ENCODE data around the gene DNAJC25.
"Not testable (repeated sequence)": the region's sequence is repeated elsewhere in the genome, so short reads cannot be mapped to it uniquely, and the experiment has no call there.

The DNAJC25 gene

GRCh38 chr9:111628411-111628810 lies 2.7 kb upstream of the DNAJC25 start:
- DNase-seq: no peak

- DNase-seq: no peak
Measured at GRCh38 chr9:111630182-111630963, 761 bp upstream of the DNAJC25 start.

GRCh38 chr9:111630964-111631213 lies 245 bp upstream of the DNAJC25 start:
- DNase-seq: no peak

- DNase-seq: peak; percentile 7
Measured at GRCh38 chr9:111632060-111632459, 926 bp downstream of the DNAJC25 start.

GRCh38 chr9:111632695-111633388 lies 1.7 kb downstream of the DNAJC25 start:
- no peak for DNase-seq

DNA sequence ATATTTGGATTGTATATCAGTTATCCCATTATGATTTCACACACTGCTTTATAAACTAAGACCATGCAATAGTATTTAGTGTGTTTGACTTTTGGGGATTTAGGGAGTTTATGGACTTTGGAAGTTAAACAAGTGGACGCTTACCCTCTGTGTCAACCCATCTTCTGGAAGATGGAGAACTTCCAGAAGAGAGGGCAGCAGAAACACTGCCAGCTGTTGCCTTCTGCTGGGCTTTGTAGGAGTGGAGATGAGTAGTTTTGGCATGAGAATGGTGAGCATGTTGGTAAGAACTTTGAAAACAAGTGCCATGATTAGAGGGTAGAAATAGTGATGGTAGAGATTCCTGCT lies 2.2 kb downstream of the DNAJC25 start:
- no peak for DNase-seq

DNA sequence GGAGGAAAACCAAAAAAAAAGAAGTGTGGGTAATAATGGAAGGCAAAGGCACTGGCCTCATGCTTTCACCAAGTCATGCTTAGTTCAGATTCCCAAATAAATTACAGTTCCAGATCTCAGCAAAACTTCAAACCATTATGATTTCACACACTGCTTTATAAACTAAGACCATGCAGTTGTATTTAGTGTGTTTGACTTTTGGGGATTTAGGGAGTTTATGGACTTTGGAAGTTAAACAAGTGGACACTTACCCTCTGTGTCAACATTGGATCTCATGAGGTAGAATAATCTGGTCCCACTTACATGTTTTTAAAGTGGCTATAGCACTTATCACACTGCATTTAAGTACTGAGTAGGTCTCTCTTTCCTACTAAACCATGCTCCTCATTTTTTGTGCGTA lies 3.7 kb downstream of the DNAJC25 start:
- DNase-seq: no peak

DNA sequence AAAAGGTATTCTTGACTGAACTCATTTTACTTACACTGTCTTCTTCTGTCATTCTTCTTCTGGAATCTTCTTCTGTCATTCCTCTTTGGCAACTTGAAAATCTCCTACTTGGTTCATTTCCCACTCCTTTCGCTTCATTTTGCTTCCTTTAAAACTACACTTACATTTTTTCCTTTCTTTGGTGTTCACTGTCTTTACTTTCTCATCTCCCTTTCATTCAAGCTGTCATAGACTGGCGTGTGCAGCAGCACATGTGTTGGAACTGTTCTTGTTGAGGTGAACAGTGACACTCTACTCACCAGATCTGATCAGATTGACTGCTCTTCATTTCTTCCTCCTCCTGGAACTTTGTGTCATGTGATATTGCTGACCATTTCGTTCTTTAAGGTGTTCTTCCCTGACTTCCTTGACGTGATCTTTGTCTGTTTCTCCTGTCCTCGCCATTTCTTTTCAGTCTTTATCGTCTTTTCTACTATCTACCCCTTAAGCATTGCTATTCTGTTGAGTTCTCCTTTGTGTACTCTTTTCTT lies 6.4 kb downstream of the DNAJC25 start:
- no peak for DNase-seq

- no peak for DNase-seq
Measured at GRCh38 chr9:111644195-111644772, 13.2 kb downstream of the DNAJC25 start.

DNA sequence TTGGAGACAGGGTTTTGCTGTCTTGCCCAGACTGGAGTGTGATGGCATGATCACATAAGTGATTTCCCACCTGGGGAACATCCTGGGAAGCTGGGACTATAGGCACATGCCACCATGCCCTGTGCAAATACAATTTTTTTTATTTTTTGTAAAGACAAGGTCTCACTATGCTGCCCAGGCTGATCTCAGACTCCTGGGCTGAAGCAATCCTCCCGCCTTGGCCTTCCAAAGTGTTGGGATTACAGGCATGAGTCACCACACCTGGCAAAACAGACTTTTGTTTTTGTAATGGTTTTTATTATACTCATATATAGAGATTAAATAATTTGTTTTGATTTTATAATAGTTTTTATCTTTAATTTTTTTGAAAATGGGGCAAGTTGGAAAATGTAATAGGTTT lies 14.7 kb downstream of the DNAJC25 start:
- no peak for DNase-seq

DNA sequence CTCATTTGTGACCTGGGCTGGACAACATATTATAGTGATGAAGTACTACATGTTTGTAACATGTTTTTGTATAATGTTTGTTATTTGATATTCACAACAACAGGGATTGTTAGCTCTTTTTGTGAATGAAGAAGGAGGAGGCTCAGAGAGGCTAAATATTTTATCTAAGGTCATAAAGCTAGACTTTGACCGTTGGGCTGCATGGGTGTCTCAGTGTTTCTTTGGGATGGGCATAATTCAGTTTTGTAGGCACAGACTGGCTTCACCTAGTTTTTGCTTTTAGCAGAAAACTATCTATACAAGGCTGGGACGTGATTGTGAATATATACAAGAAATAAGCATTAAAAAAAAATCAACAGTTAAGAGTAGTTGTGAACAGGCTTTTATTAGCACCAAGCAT lies 15.3 kb downstream of the DNAJC25 start:
- DNase-seq: no peak

- no peak for DNase-seq
Measured at GRCh38 chr9:111648066-111648465, 16.9 kb downstream of the DNAJC25 start.

DNA sequence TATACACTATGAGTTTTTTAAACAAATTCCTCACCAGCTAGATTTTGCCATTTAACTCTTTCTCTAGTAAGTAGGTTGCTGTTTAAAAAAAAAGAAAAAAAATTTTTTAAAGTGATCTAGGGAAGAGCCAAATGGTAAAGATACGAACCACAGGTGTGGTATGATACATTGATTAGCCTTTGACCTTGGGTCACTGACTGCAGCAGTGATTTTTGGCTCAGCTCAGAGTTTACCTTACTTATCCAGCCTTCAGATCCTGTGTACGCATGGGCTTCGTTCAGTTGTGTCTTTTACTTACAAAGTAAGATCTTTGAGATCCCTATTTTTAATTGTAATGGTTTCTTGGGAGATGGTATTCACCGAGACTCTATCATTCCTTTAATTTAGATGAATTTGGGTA lies 17.9 kb downstream of the DNAJC25 start:
- DNase-seq: no peak

GRCh38 chr9:111657051-111657450 lies 25.9 kb downstream of the DNAJC25 start:
- DNase-seq: no peak

DNA sequence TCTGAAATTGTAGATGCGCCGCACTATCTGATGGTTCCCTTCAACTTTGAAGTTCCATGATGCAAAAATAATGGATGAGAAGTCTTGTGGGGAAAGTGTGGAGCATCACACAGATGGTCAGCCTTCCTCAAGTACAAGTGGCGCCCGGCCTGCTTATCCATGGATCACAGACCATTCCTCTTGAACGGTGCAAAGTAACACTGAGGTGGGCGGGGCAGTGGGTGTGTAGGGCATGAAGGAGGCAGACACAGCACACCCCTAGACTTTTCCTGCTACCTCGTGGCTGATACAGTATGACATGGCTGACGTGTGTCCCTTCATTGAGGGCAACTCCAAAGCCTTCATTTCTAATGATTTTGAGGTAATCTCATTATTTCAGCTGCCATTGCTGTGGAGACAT lies 27.8 kb downstream of the DNAJC25 start:
- DNase-seq: no peak

DNA sequence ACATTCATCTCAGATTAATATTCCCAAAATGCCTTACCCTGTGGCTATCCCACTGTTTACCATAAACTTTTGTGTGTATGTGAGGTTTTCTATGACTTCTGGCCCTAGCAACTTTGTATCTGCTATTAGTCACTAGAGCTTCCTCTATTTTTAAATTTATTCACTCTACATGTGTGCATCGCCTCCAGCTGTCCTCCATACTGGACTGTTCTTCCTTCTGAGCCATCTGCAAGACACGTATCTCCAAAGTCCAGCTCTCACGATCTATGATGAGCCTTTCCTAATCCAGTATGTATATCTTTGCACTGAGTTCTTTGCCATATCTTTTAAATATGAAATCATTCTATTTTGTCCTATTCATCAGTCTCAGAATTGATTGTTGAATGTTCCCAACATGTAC lies 28.6 kb downstream of the DNAJC25 start:
- no peak for DNase-seq

DNA sequence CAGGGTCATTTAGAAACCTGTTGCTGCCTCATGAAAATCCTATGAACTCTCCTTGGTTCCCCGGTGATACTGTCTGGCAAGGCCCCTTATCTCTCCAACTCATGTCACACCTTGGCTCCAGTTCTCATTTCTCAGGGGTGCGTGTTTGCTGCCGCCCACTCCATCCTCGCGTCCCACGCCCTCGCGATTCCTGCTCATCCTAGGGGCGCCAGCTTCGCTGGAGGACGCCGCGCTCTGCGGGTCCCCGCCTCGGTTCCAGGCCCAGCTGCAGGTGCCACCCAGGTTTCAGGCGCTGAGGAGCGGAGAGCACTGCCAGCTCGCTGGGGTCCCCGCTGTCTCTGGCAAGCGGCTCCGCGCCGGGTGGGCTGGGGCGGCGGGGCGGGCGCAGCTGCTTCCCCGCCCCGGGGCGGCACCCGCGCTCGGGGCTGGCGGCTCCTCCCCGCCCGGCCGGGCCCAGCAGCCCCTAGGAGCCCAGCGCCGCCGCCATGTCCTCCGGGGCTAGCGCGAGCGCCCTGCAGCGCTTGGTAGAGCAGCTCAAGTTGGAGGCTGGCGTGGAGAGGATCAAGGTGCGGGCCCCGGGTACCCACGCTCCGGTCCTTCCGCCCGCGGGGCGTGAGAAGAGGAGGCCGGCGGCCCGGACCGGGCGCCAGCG lies 30.1 kb downstream of the DNAJC25 start, which contains the start of gene GNG10:
Gene GNG10, plus strand, starts transcription at position 456 of the 652 bp plus-strand sequence. Its CDS starts 30 bp downstream, at position 486.
- DNase-seq: no peak

GRCh38 chr9:111661802-111662521 lies 30.8 kb downstream of the DNAJC25 start:
- peak; percentile 8 for DNase-seq

GRCh38 chr9:111662576-111663300 lies 31.6 kb downstream of the DNAJC25 start:
- DNase-seq: peak; percentile 3

GRCh38 chr9:111663301-111663823 lies 32.2 kb downstream of the DNAJC25 start:
- DNase-seq: no peak

DNA sequence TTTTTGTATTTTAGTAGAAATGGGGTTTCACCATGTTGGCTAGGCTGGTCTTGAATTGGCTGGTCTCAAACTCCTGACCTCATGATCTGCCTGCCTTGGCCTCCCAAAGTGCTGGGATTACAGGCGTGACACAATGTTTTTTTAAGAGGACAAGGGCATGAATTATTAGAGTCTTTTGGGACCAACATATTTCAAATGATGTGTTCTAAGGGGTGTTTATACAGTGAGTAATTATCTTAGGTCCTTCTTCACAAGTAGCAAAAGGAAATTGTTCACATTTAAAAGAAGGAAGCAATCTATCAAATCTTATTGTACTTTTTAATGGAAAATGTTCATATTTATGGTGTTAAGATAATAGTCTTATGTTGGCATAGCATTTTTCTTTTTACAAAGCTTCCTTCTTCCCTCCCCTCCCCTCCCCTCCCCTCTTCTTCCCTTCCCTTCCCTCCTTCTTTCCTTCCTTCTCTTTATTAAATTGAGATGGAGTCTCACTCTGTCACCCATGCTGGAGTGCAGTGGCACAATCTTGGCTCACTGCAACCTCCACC lies 37.0 kb downstream of the DNAJC25 start:
- no peak for DNase-seq

GRCh38 chr9:111668601-111669000 lies 37.5 kb downstream of the DNAJC25 start:
- not testable (repeated sequence) for DNase-seq

Measured in GF-D8 (cell line).